ENCODE measurements around the gene WDR72.

WDR72 gene

DNA sequence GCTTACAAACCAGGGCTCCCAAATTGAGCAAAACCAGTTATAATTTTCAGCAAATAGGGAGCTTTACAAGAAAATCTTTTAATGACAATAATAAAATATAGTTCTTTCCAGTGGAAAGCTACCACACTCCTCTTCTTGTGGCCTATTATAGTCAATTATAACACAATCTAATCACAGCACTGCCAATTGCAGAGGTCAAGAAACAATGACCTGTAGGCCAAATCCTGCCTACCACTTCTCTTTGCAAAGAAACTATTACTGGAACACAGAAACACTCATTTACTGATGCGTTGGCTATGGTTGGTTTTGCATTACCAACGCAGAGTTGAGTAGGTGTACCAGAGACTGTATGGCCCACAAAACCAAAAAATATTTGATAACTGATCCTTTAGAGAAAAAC is 110.5 kb downstream of the WDR72 start:
- no peaks in the 10 kb centered on the region for H3K4me1 ChIP-seq (ENCODE audit: insufficient read depth, low read length, poor library complexity, severe bottlenecking)
- no peaks in the 10 kb centered on the region for H3K9me3 ChIP-seq (ENCODE audit: insufficient read depth, low read depth, low read length)
- no peaks in the 10 kb centered on the region for H4K20me1 ChIP-seq (ENCODE audit: insufficient read depth, low read length, poor library complexity, severe bottlenecking)
- no peak overlapping the region for H2AFZ ChIP-seq (ENCODE audit: low read length)
- TF ChIP-seq, protein P1, sequence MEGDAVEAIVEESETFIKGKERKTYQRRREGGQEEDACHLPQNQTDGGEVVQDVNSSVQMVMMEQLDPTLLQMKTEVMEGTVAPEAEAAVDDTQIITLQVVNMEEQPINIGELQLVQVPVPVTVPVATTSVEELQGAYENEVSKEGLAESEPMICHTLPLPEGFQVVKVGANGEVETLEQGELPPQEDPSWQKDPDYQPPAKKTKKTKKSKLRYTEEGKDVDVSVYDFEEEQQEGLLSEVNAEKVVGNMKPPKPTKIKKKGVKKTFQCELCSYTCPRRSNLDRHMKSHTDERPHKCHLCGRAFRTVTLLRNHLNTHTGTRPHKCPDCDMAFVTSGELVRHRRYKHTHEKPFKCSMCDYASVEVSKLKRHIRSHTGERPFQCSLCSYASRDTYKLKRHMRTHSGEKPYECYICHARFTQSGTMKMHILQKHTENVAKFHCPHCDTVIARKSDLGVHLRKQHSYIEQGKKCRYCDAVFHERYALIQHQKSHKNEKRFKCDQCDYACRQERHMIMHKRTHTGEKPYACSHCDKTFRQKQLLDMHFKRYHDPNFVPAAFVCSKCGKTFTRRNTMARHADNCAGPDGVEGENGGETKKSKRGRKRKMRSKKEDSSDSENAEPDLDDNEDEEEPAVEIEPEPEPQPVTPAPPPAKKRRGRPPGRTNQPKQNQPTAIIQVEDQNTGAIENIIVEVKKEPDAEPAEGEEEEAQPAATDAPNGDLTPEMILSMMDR (conservative IDR thresholded peaks at IDR 0.05; ENCODE audit: low read length), result no peak
- no peak for TF ChIP-seq EZH2phosphoT487 (IDR thresholded peaks at IDR 0.05; ENCODE audit: borderline replicate concordance)
- H3F3A ChIP-seq (ENCODE audit: low read depth), result no peaks in the 10 kb centered on the region
- no peaks in the 10 kb centered on the region for H3K27me3 ChIP-seq (ENCODE audit: insufficient read depth, low read length, poor library complexity, severe bottlenecking)
- H3K79me2 ChIP-seq (ENCODE audit: insufficient read depth, low read length), result no peaks in the 10 kb centered on the region
- no peaks in the 10 kb centered on the region for H3K9me2 ChIP-seq (replicated peaks; ENCODE audit: low read depth, low read length)
- H3K4me3 ChIP-seq (ENCODE audit: low read length, poor library complexity, severe bottlenecking), result no peak overlapping the region
- no peaks in the 10 kb centered on the region for H3K36me3 ChIP-seq (ENCODE audit: insufficient read depth, low read length)
- H3K4me2 ChIP-seq (ENCODE audit: low read depth, low read length, poor library complexity, severe bottlenecking), result no peak overlapping the region
- no peak overlapping the region for H3K9ac ChIP-seq (ENCODE audit: low read depth, low read length, poor library complexity, severe bottlenecking)

DNA sequence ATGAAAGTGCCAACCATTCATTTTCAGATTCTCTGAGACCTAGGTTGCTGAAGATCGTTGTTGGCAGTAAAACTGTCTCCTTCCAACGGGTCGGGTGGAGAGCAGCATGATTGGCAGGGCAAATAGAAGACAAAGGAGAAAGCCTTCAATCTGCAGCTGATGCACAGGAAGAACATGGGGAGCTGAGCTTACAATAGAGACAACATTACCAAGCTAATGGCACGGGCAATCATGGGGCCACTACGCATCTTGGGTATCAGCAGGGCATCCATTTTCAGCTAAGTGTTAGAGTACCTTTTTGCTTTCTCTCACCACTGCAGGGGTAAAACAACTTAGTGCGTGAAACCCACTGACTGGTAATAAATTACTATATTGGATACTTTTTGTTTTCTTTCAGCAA is 114.8 kb downstream of the WDR72 start:
- Histone ChIP-seq H3K9me2 (replicated peaks; ENCODE audit: low read depth, low read length) (no peaks in the 10 kb centered on the region), H3K9me3 (ENCODE audit: insufficient read depth, low read depth, low read length) (no peaks in the 10 kb centered on the region), H3K4me1 (ENCODE audit: insufficient read depth, low read length, poor library complexity, severe bottlenecking) (no peaks in the 10 kb centered on the region), H3K36me3 (ENCODE audit: insufficient read depth, low read length) (no peaks in the 10 kb centered on the region), H2AFZ (ENCODE audit: low read length) (no peak overlapping the region), H3K9ac (ENCODE audit: low read depth, low read length, poor library complexity, severe bottlenecking) (no peak overlapping the region), H3F3A (ENCODE audit: low read depth) (no peaks in the 10 kb centered on the region), H3K4me2 (ENCODE audit: low read depth, low read length, poor library complexity, severe bottlenecking) (no peak overlapping the region), H3K4me3 (ENCODE audit: low read length, poor library complexity, severe bottlenecking) (no peak overlapping the region), H4K20me1 (ENCODE audit: insufficient read depth, low read length, poor library complexity, severe bottlenecking) (no peaks in the 10 kb centered on the region), H3K27me3 (ENCODE audit: insufficient read depth, low read length, poor library complexity, severe bottlenecking) (no peaks in the 10 kb centered on the region), H3K79me2 (ENCODE audit: insufficient read depth, low read length) (no peaks in the 10 kb centered on the region)
- TF ChIP-seq EZH2phosphoT487 (IDR thresholded peaks at IDR 0.05; ENCODE audit: borderline replicate concordance), result no peak
- TF ChIP-seq, protein P1 (conservative IDR thresholded peaks at IDR 0.05; ENCODE audit: low read length), result no peak

DNA sequence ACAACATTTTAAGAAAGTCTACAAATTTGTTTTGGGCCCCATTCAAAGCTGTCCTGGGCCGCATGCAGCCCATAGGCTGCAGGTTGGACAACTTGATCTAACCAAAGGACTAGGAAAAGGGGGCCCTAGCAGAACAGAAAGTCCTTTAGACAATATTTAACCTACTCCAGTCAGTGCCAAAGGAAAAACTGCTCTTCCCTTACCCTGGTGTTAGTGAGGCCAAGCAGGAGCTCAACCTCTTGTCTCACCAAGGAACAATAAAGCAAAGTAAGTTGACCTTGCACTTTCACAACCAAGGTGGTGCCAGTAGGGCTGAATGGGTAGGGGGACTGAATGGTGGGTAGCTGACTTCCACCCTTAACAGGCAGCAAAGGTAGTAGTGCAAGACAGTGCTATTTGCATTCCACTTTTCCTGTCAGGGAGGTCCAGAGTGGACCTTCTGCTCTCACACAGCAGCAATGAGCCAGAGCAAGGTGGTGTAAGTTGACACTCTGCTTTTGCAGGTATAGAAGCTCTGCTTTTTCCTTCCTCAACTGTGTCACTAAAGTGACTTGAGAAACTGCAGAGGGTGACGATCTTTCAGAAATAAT is 124.9 kb downstream of the WDR72 start:
- peaks cover 10% of the 10 kb centered on the region; the same call in 1 of the 2 replicates for H3K9me3 ChIP-seq (ENCODE audit: insufficient read depth, low read depth, low read length)
- no peaks in the 10 kb centered on the region for H3K79me2 ChIP-seq (ENCODE audit: insufficient read depth, low read length)
- no peaks in the 10 kb centered on the region for H3K4me1 ChIP-seq (ENCODE audit: insufficient read depth, low read length, poor library complexity, severe bottlenecking)
- H4K20me1 ChIP-seq (ENCODE audit: insufficient read depth, low read length, poor library complexity, severe bottlenecking), result no peaks in the 10 kb centered on the region
- no peaks in the 10 kb centered on the region for H3K9me2 ChIP-seq (replicated peaks; ENCODE audit: low read depth, low read length)
- TF ChIP-seq, protein P1 (conservative IDR thresholded peaks at IDR 0.05; ENCODE audit: low read length), result no peak
- TF ChIP-seq EZH2phosphoT487 (IDR thresholded peaks at IDR 0.05; ENCODE audit: borderline replicate concordance), result no peak
- H3F3A ChIP-seq (ENCODE audit: low read depth), result no peaks in the 10 kb centered on the region
- H3K4me3 ChIP-seq (ENCODE audit: low read length, poor library complexity, severe bottlenecking), result no peak overlapping the region
- H2AFZ ChIP-seq (ENCODE audit: low read length), result no peak overlapping the region
- no peaks in the 10 kb centered on the region for H3K27me3 ChIP-seq (ENCODE audit: insufficient read depth, low read length, poor library complexity, severe bottlenecking)
- no peak overlapping the region for H3K4me2 ChIP-seq (ENCODE audit: low read depth, low read length, poor library complexity, severe bottlenecking)
- no peaks in the 10 kb centered on the region for H3K36me3 ChIP-seq (ENCODE audit: insufficient read depth, low read length)
- H3K9ac ChIP-seq (ENCODE audit: low read depth, low read length, poor library complexity, severe bottlenecking), result no peak overlapping the region
